ENCODE results near the gene PDE8A. TPM values are rescaled to one million over a fixed set of nuclear protein-coding genes. Genes with fewer than 3 reads are reported as not detected.

PDE8A gene
- total and polyA plus RNA-seq, 2 of the 13 experiments (the other 11 are each of a cell fraction or from before 2014, with no cell fraction given), result 26.3 to 48.5 TPM

GRCh38 chr15:84983294-84983693 is 1.6 kb downstream of the PDE8A start (continued):
- TF ChIP-seq PBX3 (CRISPR knock-in tag; IDR thresholded peaks at IDR 0.05; ENCODE audit: borderline replicate concordance) (no peak), CAMTA2 (CRISPR knock-in tag; IDR thresholded peaks at IDR 0.05; ENCODE audit: borderline replicate concordance) (no peak), TEF (CRISPR knock-in tag; IDR thresholded peaks at IDR 0.05) (peak; percentile 90; the same call in 1 of the 2 replicates), FOXJ3 (CRISPR knock-in tag; IDR thresholded peaks at IDR 0.05; ENCODE audit: borderline replicate concordance) (no peak), HNRNPH1 (optimal IDR thresholded peaks at IDR 0.05; ENCODE audit: low read depth, low read length) (no peak), CEBPB (IDR thresholded peaks at IDR 0.05; ENCODE audit: borderline replicate concordance, low read depth, low read length) (peak; percentile 54; the same call in 1 of the 2 replicates), SAP130 (CRISPR knock-in tag; IDR thresholded peaks at IDR 0.05; ENCODE audit: low read depth) (peak; percentile 25; the same call in 1 of the 2 replicates), ZNF317 (CRISPR knock-in tag; IDR thresholded peaks at IDR 0.05) (0 out of 2 replicates have a peak, but pooled peaks have one; percentile 41)

GRCh38 chr15:84983711-84984110 is 2.1 kb downstream of the PDE8A start:
- peak overlapping the region; percentile 66 to 90 (median 85) for H3K4me3 ChIP-seq (replicated peaks in 1 of 3; ENCODE audit: insufficient read depth in 1 of 3, low read depth in 2 of 3, low read length in 3 of 3)
- H3K27me3 ChIP-seq (ENCODE audit: control insufficient read depth in 1 of 2, insufficient read depth in 2 of 2, low read length in 2 of 2), result peaks cover 3 to 6% of the 10 kb centered on the region in 2 experiments; a peak in 1 of 5 replicates
- peaks cover 0 to 2% of the 10 kb centered on the region in 2 experiments; a peak in 1 of 5 replicates for H3K36me3 ChIP-seq (replicated peaks in 1 of 2; ENCODE audit: control insufficient read depth in 1 of 2, insufficient read depth in 2 of 2, low read length in 2 of 2)
- POLR2A ChIA-PET, result interaction anchor here (0.7 to 1.8 kb wide), 3 partner anchors 9 to 61 kb away, joined by 3 to 5 read pairs (median 4); no protein-coding TSS in a partner anchor
- in situ Hi-C loops (cut with HindIII; ENCODE audit: extremely low pct_ligation_motif_present, low pct_unique_long_range_greater_than_20kb), result no loop called here
- peaks cover 18% of the 10 kb centered on the region for H4K20me1 ChIP-seq (ENCODE audit: insufficient read depth, low read length)
- CTCF ChIA-PET (ENCODE audit: low intra/inter-chr PET ratio, low total read pairs), result no interaction called here
- peak overlapping the region; percentile 89 for H3K4me2 ChIP-seq (ENCODE audit: low read depth, low read length)
- WGBS (ENCODE audit: low lambda C conversion rate), result 8% methylated on average over 2 of the region's 2 CpGs
- FAIRE-seq, result no peak
- no peak overlapping the region for H2AFZ ChIP-seq (ENCODE audit: low read length)
- H3K9me3 ChIP-seq (ENCODE audit: low read length), result no peaks in the 10 kb centered on the region
- no TSS peak for BruUV-seq (replicated peaks)
- H3K27ac ChIP-seq (ENCODE audit: extremely low read length, insufficient read depth, low read length), result peak overlapping the region; percentile 86
- H3K9ac ChIP-seq (ENCODE audit: insufficient read depth, low read depth, low read length), result peak overlapping the region; percentile 82
- intact Hi-C loops (cut with micrococcal nuclease; ENCODE audit: unreplicated experiment), result no loop called here
- peaks cover 58% of the 10 kb centered on the region for H3K4me1 ChIP-seq (ENCODE audit: insufficient read depth, low read length)
- peaks cover 67% of the 10 kb centered on the region for H3K79me2 ChIP-seq (ENCODE audit: insufficient read depth, low read length)
- no peak for DNase-seq (ENCODE audit: low spot score)
- no peak for ATAC-seq
- TF ChIP-seq PRDM4 (CRISPR knock-in tag; IDR thresholded peaks at IDR 0.05; ENCODE audit: borderline replicate concordance), result no peak
- TF ChIP-seq KAT7 (CRISPR knock-in tag; IDR thresholded peaks at IDR 0.05; ENCODE audit: borderline replicate concordance), result 0 out of 2 replicates have a peak, but pooled peaks have one; percentile 0
